ENCODE measurements around the gene CDK15. TPM values are rescaled to one million over a fixed set of nuclear protein-coding genes. Genes with fewer than 3 reads are reported as not detected.

The CDK15 gene
- total RNA-seq, 4 donors from 2014 or later: 0.75 to 3.6 (median 1.2) TPM

DNA sequence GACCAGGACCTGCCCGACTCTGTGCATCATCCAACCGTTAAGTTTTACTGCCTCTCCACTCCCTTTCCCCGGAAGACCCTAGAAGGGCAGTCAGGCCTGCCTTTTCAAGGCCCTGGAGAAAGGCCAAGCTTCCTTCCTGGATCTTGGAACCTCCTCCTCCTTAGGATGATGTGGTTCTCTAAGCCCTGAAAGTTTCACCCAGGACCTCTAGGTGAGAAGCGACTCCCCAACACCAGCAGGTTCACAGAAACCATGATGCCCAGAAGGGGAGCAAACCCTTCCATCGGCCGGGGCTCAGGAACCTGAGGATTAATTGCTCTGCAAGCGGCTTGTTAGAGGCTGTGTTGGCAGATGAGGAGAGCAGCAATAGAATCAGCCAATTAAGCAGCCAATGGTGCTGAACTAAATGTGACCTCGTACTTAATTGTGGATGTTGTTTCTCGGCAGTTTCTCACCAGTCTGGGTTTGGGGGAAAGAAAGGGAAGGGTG lies 133.2 kb downstream of the CDK15 start:
- no peak for ATAC-seq (ENCODE audit: low FRiP score)
- no peak for DNase-seq (ENCODE audit: low spot score)
- TF ChIP-seq, protein P1, sequence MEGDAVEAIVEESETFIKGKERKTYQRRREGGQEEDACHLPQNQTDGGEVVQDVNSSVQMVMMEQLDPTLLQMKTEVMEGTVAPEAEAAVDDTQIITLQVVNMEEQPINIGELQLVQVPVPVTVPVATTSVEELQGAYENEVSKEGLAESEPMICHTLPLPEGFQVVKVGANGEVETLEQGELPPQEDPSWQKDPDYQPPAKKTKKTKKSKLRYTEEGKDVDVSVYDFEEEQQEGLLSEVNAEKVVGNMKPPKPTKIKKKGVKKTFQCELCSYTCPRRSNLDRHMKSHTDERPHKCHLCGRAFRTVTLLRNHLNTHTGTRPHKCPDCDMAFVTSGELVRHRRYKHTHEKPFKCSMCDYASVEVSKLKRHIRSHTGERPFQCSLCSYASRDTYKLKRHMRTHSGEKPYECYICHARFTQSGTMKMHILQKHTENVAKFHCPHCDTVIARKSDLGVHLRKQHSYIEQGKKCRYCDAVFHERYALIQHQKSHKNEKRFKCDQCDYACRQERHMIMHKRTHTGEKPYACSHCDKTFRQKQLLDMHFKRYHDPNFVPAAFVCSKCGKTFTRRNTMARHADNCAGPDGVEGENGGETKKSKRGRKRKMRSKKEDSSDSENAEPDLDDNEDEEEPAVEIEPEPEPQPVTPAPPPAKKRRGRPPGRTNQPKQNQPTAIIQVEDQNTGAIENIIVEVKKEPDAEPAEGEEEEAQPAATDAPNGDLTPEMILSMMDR (IDR thresholded peaks at IDR 0.05): no peak

DNA sequence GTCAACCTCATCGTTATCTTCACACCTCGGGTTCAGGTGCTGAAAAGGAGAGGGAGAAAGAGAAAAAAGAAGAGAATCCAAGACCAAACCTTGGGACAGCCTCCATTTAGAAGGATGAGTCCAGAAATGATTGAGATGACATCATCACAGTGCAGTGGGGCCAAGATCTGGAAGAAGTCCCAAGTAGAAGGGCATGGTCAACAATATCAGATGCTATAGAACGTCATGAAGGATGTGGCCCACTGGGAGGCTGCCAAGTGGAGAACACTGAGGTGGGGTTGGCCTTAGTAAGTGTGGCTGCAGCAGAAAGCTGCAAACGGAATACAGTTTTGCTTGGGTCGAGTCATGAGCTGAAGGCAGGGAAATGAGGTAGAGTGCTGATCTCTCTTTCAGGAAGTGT lies 136.2 kb downstream of the CDK15 start:
- TF ChIP-seq, protein P1 (IDR thresholded peaks at IDR 0.05): no peak
- ATAC-seq (ENCODE audit: low FRiP score) (no peak), DNase-seq (ENCODE audit: low spot score) (no peak)

Small RNA genes within 50 kb of the gene (small RNA-seq; reads per million reads assigned to genes)
- gene RF00019 (not detected), gene RNU6-440P (not detected), gene UBE2V1P11 (not detected)

Other genes with a start within 250 kb of the CDK15 start
- gene TMEM237, start 163.0 kb upstream of the CDK15 start, total RNA-seq: 10 to 100 TPM; 12.0 to 23.1 (median 16.7) TPM
- 1 to 10 TPM in 2 of 4 donors, under 1 TPM in 1, not detected in 1; 0.95 to 1.1 (median 1.0) TPM for gene MPP4, start 107.9 kb upstream of the CDK15 start, total RNA-seq
- gene ALS2, start 25.6 kb upstream of the CDK15 start, total RNA-seq: 10 to 100 TPM; 13.6 to 20.4 (median 17.9) TPM
- gene FZD7, start 227.3 kb downstream of the CDK15 start, total RNA-seq: 10 to 100 TPM in 2 of 4 donors, 1 to 10 TPM in 2; 3.8 to 24.7 (median 10.1) TPM

All from omental fat pad (tissue), 4 donors.